CD4-positive, alpha-beta T cell (primary cell): Measurements from ENCODE around the gene LBHD2. TPM values are rescaled to one million over a fixed set of nuclear protein-coding genes. Genes with fewer than 3 reads are reported as not detected.

Source experiments
- ATAC-seq: fragments of 200-7000 bp; cut with Tn5 transposase; one replicate; pipeline ENCODE4 v1.10.0; 2022; ENCODE audit warnings: mild to moderate bottlenecking; ENCODE audit not compliant: poor library complexity
- CTCF ChIA-PET: fragments of 350-600 bp; sonication (Branson Sonifier 250); formaldehyde crosslinking; loops from one replicate; lab custom pipeline; 2021; ENCODE audit warnings: antibody characterized with exemption, inconsistent platforms; lab: Charles Lee
- POLR2A ChIA-PET: fragments of 350-600 bp; sonication (Branson Sonifier 250); formaldehyde crosslinking; loops from one replicate; lab custom pipeline; 2021; ENCODE audit warnings: antibody characterized with exemption, inconsistent platforms; lab: Charles Lee
- DNase-seq, 14 experiments: peaks; one replicate each; pipeline ENCODE4 v3.0.0-alpha.2; 2013 to 2020; ENCODE audit warnings: mixed read lengths in 2 of 14
- H3K27ac ChIP-seq, 2 donors: one replicate each; pipeline versions ENCODE4 v1.5.1 to v1.7.0; 2013; ENCODE audit warnings: low read length in 2 of 2, low read depth in 1 of 2, mild to moderate bottlenecking in 1 of 2
- H3K27me3 ChIP-seq, 2 experiments: 1 replicate in 1 of 2; 2 replicates in 1 of 2; pipeline versions ENCODE4 v1.6.1 to v1.7.0; 2013; ENCODE audit warnings: low read length in 2 of 2, control low read depth in 1 of 2, mild to moderate bottlenecking in 1 of 2, moderate library complexity in 1 of 2; ENCODE audit not compliant: insufficient read depth in 2 of 2, control insufficient read depth in 1 of 2
- H3K36me3 ChIP-seq: one replicate; pipeline ENCODE4 v1.6.1; 2013; ENCODE audit warnings: low read length, control low read depth; ENCODE audit not compliant: insufficient read depth
- H3K4me1 ChIP-seq: one replicate; pipeline ENCODE4 v1.6.1; 2013; ENCODE audit warnings: low read length, control low read depth; ENCODE audit not compliant: insufficient read depth
- H3K4me3 ChIP-seq: one replicate; pipeline ENCODE4 v1.5.1; 2013; ENCODE audit warnings: mild to moderate bottlenecking, low read length, moderate library complexity
- H3K9me3 ChIP-seq, 2 experiments: 1 replicate in 1 of 2; 2 replicates in 1 of 2; pipeline versions ENCODE4 v1.6.1 to v1.7.0; 2013; ENCODE audit warnings: low read length in 2 of 2, mild to moderate bottlenecking in 2 of 2, control low read depth in 1 of 2, moderate library complexity in 1 of 2; ENCODE audit not compliant: control insufficient read depth in 1 of 2, insufficient read depth in 1 of 2
- H3K27ac Mint-ChIP-seq: one replicate; pipeline ENCODE4 v1.8.0; 2020; ENCODE audit warnings: mixed read lengths
- H3K27me3 Mint-ChIP-seq: one replicate; pipeline ENCODE4 v1.8.0; 2021; ENCODE audit warnings: mixed read lengths
- H3K36me3 Mint-ChIP-seq: one replicate; pipeline ENCODE4 v1.8.0; 2021; ENCODE audit warnings: low read depth, mixed read lengths
- H3K4me1 Mint-ChIP-seq: one replicate; pipeline ENCODE4 v1.8.0; 2021; ENCODE audit warnings: low read depth, mixed read lengths
- H3K4me3 Mint-ChIP-seq: one replicate; pipeline ENCODE4 v1.8.0; 2020; ENCODE audit warnings: mild to moderate bottlenecking, mixed read lengths
- H3K9me3 Mint-ChIP-seq: one replicate; pipeline ENCODE4 v1.8.0; 2020; ENCODE audit warnings: mixed read lengths
- CTCF ChIP-seq: fragments of 200-600 bp; IDR thresholded peaks from one replicate; pipeline ENCODE4 v1.8.0; 2022; ENCODE audit warnings: antibody characterized with exemption, mild to moderate bottlenecking
- intact Hi-C, 2 experiments: fragments of 100-400 bp; cut with DNase I in 1 of 2; cut with micrococcal nuclease in 1 of 2; formaldehyde crosslinking; loops; one replicate each; pipeline versions ENCODE4 v1.15.1 to v1.9.0; 2023 to 2025; cut with DNase I, micrococcal nuclease
- total RNA-seq, 174 experiments: library from RNA in 2 of 174; stranded (reverse) in 2 of 174; gene quantifications; one replicate each; pipeline ENCODE4 v1.2.3 and lab custom pipeline; 2021 to 2026

The LBHD2 gene
- total RNA-seq, 2 experiments from 2014 or later = not detected

GRCh38 chr14:103125098-103126070 is 41.4 kb downstream of the LBHD2 start:
- H3K27me3 ChIP-seq = peaks cover 30 to 38% of the 10 kb centered on the region in 2 experiments
- intact Hi-C loops = no loop called here
- peak overlapping the region; percentile 45 for H3K4me3 ChIP-seq
- Mint-ChIP-seq H3K36me3 (no peaks in the 10 kb centered on the region), H3K4me3 (no peak overlapping the region), H3K27me3 (peaks cover 25% of the 10 kb centered on the region), H3K27ac (no peak overlapping the region), H3K4me1 (peaks cover 4% of the 10 kb centered on the region), H3K9me3 (no peaks in the 10 kb centered on the region)
- no peak for TF ChIP-seq CTCF
- H3K36me3 ChIP-seq = no peaks in the 10 kb centered on the region
- POLR2A ChIA-PET = no interaction called here
- ATAC-seq = no peak
- H3K27ac ChIP-seq = no peak overlapping the region
- DNase-seq = no peak
- peaks cover 29% of the 10 kb centered on the region for H3K4me1 ChIP-seq
- H3K9me3 ChIP-seq = peaks cover 0 to 10% of the 10 kb centered on the region in 2 experiments
- CTCF ChIA-PET = no interaction called here

GRCh38 chr14:103126088-103126872 is 42.3 kb downstream of the LBHD2 start:
- peaks cover 25% of the 10 kb centered on the region for H3K4me1 ChIP-seq
- H3K27me3 Mint-ChIP-seq = peaks cover 19% of the 10 kb centered on the region
- H3K27ac ChIP-seq = no peak overlapping the region
- ChIA-PET CTCF (no interaction called here), POLR2A (no interaction called here)
- H3K36me3 Mint-ChIP-seq = no peaks in the 10 kb centered on the region
- TF ChIP-seq CTCF = no peak
- H3K4me3 Mint-ChIP-seq = no peak overlapping the region
- DNase-seq = no peak
- H3K27me3 ChIP-seq = peaks cover 27 to 30% of the 10 kb centered on the region in 2 experiments
- peaks cover 0 to 10% of the 10 kb centered on the region in 2 experiments for H3K9me3 ChIP-seq
- H3K4me3 ChIP-seq = no peak overlapping the region
- H3K4me1 Mint-ChIP-seq = no peaks in the 10 kb centered on the region
- no peaks in the 10 kb centered on the region for H3K36me3 ChIP-seq
- intact Hi-C loops = no loop called here
- no peak for ATAC-seq
- H3K9me3 Mint-ChIP-seq = no peaks in the 10 kb centered on the region
- no peak overlapping the region for H3K27ac Mint-ChIP-seq

- no peak for TF ChIP-seq CTCF
- no peaks in the 10 kb centered on the region for H3K36me3 Mint-ChIP-seq
- no peaks in the 10 kb centered on the region for H3K36me3 ChIP-seq
- H3K27ac Mint-ChIP-seq = no peak overlapping the region
- no peaks in the 10 kb centered on the region for H3K4me1 Mint-ChIP-seq
- H3K27me3 ChIP-seq = peaks cover 26% of the 10 kb centered on the region in 2 experiments
- ATAC-seq = no peak
- H3K9me3 Mint-ChIP-seq = no peaks in the 10 kb centered on the region
- H3K27me3 Mint-ChIP-seq = peaks cover 15% of the 10 kb centered on the region
- ChIA-PET POLR2A (no interaction called here), CTCF (no interaction called here)
- intact Hi-C loops = no loop called here
- H3K27ac ChIP-seq = no peak overlapping the region
- no peak overlapping the region for H3K4me3 ChIP-seq
- no peak overlapping the region for H3K4me3 Mint-ChIP-seq
- H3K9me3 ChIP-seq = peaks cover 0 to 10% of the 10 kb centered on the region in 2 experiments
- H3K4me1 ChIP-seq = peaks cover 24% of the 10 kb centered on the region
- no peak for DNase-seq
Observed at GRCh38 chr14:103126873-103127304, 42.9 kb downstream of the LBHD2 start.
